ENCODE measurements around the gene LRRC43.

DNA sequence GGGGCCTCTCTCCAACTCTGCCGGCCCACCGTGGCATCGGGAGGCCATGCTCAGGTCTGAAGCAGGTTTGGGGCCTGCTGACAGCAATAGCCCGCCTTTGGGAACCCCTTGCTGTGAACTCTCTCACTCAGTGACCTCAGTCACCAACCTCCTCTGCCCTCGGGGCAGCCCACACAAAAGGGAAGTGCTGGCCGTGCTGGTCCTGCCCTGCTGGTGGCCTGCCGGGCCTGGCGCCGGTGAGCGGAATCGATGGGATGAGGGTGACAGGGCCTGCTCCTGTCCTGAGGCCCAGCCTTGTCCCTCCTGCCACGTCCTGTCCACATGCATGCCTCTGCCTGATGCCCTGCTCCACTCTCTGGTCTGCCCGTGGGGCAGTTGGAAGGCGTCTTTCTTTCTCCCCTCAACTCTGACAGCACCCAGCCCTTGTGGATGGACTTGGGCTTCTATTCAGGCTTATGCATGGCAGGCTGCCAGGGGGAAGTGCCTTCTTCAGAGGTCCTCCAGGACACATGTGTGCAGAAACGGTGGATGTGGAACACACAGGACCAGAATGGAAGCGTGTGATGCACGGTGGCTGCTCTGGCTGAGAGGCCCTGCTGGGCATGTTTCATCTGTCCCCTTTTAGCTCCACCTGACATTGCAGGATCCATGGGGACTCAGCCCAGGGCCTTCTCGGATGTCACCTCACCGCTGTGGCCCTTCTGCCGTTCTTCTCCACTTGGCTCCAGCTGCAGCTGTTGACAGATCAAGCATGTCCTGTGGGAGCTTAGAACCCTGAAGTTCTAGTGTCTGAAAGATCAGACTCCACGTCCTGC lies 40.8 kb upstream of the LRRC43 start:
- TF ChIP-seq, protein P1, sequence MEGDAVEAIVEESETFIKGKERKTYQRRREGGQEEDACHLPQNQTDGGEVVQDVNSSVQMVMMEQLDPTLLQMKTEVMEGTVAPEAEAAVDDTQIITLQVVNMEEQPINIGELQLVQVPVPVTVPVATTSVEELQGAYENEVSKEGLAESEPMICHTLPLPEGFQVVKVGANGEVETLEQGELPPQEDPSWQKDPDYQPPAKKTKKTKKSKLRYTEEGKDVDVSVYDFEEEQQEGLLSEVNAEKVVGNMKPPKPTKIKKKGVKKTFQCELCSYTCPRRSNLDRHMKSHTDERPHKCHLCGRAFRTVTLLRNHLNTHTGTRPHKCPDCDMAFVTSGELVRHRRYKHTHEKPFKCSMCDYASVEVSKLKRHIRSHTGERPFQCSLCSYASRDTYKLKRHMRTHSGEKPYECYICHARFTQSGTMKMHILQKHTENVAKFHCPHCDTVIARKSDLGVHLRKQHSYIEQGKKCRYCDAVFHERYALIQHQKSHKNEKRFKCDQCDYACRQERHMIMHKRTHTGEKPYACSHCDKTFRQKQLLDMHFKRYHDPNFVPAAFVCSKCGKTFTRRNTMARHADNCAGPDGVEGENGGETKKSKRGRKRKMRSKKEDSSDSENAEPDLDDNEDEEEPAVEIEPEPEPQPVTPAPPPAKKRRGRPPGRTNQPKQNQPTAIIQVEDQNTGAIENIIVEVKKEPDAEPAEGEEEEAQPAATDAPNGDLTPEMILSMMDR (IDR thresholded peaks at IDR 0.05): no peak
- TF ChIP-seq EZH2 (IDR thresholded peaks at IDR 0.05): no peak

All from neural progenitor cell (in vitro differentiated cells).